22Rv1 (cell line): Measurements from ENCODE around the gene CNR2.

Experiments used
- H3K27ac ChIP-seq: fragments of 450-650 bp; 2 replicates; pipeline ENCODE4 v1.5.1; 2017
- CTCF ChIP-seq: fragments of 450-650 bp; IDR thresholded peaks from 2 replicates; pipeline ENCODE4 v1.5.1; 2017; ENCODE audit warnings: mild to moderate bottlenecking
- ZFX ChIP-seq: fragments of 450-650 bp; IDR thresholded peaks from 2 replicates; pipeline ENCODE4 v1.6.1; 2017; ENCODE audit warnings: antibody characterized with exemption, borderline replicate concordance

Gene CNR2

GRCh38 chr1:23914921-23915320 is 1.8 kb upstream of the CNR2 start:
- no peak overlapping the region for H3K27ac ChIP-seq
- TF ChIP-seq CTCF, result no peak
- TF ChIP-seq ZFX, result no peak

- no peak for TF ChIP-seq CTCF
- no peak for TF ChIP-seq ZFX
- no peak overlapping the region for H3K27ac ChIP-seq
These were observed 1.2 kb downstream of the CNR2 start for GRCh38 chr1:23911921-23912320.

GRCh38 chr1:23910553-23911246 is 2.5 kb downstream of the CNR2 start:
- TF ChIP-seq CTCF (no peak), ZFX (no peak)
- H3K27ac ChIP-seq, result no peak overlapping the region

- H3K27ac ChIP-seq, result no peak overlapping the region
These were observed 3.0 kb downstream of the CNR2 start for GRCh38 chr1:23910144-23910543.

GRCh38 chr1:23909412-23909811 is 3.8 kb downstream of the CNR2 start:
- TF ChIP-seq CTCF (no peak), ZFX (no peak)
- H3K27ac ChIP-seq, result no peak overlapping the region

More at GRCh38 chr1:23910144-23910543, 3.0 kb downstream of the CNR2 start:
- TF ChIP-seq ZFX, result no peak
- no peak for TF ChIP-seq CTCF

- no peak for TF ChIP-seq CTCF
- no peak for TF ChIP-seq ZFX
- no peak overlapping the region for H3K27ac ChIP-seq
These were observed 4.5 kb downstream of the CNR2 start for GRCh38 chr1:23908453-23909341.

GRCh38 chr1:23906731-23907130 is 6.4 kb downstream of the CNR2 start:
- TF ChIP-seq ZFX, result no peak
- TF ChIP-seq CTCF, result no peak
- H3K27ac ChIP-seq, result no peak overlapping the region
